Activated CD4-positive, alpha-beta T cell treated with anti-CD3 and anti-CD28 coated beads for 24 hours (primary cell): ENCODE data around the gene CHMP4B.

Experiments used
- DNase-seq, 2 donors: peaks; one replicate each; pipeline ENCODE4 v3.0.0-alpha.2; 2020; ENCODE audit warnings: low read depth in 2 of 2

The CHMP4B gene

DNA sequence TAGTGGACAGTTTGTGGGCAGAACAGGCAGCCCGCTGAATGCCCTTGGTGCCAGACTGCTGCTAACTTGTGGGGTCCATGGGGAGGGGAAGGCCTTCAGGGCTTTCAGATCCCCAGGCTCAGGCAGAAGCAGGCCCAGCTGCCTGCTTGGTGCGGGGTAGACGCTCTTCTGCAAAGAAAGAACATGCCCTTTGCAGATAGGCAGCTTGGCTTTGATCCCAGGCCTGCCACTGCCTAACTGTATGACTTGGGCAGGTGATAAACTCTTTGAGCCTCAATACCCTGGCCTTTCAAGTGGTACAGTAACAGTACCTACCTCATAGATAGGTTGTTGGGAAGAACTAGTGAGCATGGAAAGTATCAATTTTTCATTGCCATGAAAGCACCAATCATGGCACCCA, 28.4 kb downstream of the CHMP4B start:
- no peak for DNase-seq

DNA sequence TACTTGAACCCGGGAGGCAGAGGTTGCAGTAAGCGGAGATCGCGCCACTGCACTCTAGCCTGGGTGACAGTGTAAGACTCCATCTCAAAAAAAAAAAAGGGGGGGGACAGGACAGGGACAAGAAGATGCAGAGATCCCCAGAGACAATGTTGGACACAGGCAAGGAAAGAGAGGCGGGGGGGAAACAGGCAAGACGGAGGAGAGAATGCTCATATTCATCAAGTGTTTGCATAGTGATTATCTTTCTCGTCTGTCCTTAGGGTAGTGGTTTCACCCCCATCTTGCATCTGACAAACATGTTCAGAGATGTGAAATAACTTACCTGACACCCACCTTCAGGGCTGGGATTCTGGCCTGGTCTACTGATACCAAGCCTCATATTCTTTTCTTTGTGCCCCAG, 29.0 kb downstream of the CHMP4B start:
- no peak for DNase-seq

DNA sequence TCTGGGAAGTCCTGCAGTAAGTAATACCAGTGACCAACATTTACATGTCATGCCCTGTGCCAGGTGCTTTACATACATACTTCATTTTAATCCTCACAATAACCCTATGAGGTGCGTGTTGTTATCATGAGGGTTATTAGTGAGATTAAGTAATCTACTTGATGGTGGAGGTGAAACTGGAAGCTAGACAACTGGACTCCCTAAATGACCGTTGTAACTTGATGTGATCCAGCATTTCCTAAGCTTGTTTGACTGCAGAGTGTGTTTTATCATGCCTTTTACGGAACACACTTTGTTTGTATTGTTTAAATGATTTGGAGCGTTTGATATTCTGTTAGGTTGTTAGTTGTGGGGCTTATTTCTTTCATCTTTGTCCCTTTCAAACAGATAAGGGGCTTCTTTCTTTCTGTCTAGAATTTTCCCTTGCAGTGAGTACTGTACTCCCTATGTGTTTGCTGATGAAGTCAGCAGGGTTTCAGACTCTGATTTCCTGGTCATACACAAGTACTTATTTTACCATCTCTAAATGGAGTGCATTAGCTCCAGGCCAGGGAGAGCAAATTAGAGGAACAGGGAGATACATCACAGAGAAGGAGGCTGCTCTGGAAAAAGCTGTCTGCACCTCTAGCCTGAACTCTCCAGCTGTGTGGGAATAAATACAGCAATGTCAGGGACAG, 29.7 kb downstream of the CHMP4B start:
- DNase-seq, result no peak

DNA sequence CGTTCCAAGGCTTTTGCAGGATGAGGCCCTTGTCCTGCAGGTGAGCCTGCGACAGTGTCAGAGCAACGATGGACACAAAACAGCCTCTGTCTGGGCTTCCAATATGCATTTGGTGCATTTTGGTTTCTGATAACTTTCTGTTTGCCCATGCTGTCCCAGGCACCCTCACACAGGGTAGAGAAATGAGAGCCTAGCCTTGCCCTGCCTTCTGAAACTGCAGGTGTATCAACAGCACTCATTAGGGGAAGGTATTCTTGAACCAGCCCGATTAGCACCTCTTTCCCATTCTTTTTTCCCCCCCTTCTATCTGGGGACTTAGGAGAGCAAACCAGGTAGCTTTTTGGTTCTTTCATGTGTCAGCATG, 30.3 kb downstream of the CHMP4B start:
- DNase-seq, result no peak

DNA sequence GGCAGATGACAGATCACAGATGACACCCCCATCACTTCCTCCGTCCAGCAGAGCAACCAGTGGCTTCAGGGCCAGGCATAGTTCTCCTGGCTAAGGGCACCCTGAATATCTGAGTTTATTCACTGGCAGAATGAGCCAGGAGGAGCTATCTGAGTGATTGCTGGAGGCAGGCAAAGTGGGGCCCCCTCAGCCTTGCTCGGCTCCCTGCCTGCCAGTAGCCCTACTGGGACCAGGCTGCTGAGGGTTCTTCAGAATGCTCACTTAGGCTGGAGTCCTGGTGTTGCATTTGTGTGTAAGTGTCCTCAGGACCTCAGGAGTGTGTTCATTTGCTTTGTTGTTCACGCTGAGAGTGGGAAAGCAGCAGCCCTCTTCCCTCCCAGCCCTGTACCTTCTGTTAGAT, 31.2 kb downstream of the CHMP4B start:
- no peak for DNase-seq

DNA sequence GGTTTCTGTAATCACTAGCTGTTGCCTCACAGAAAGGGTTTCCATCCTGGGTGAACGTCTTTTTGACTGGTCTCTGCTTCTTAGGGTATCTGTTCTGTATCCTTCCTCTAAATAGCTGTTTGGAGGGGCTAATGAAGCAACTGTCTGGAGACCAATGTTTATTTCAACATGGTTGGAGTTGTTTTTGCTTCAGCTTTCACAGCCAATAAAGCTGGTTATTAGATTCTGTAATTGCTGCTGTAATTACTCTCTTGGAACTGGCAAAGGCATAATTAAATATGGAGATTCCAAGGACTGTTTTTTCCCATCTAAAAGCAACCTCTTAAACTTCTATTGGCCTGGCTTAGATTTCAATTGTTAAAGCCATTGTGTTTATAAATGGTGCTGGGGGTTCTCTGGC, 31.9 kb downstream of the CHMP4B start:
- DNase-seq, result no peak

DNA sequence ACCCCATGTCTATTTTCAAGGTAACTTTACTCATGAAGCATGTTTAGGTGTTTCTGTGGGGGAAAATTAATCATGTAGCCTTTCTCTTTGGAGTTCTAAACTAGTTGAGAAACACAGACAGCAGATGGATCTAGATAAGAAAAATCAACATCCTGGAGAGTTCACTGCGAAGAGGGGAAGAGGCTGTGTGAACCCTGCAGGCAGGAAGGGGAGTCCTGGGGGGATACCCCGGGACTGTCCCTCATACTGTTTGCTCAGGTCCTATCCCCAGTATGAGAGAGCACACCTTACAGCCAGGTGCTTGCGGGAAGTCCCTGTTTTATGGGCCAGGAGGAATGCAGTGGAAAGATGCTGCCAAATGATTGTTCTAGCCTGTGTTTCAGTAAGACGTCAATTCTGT, 32.7 kb downstream of the CHMP4B start:
- DNase-seq, result no peak

DNA sequence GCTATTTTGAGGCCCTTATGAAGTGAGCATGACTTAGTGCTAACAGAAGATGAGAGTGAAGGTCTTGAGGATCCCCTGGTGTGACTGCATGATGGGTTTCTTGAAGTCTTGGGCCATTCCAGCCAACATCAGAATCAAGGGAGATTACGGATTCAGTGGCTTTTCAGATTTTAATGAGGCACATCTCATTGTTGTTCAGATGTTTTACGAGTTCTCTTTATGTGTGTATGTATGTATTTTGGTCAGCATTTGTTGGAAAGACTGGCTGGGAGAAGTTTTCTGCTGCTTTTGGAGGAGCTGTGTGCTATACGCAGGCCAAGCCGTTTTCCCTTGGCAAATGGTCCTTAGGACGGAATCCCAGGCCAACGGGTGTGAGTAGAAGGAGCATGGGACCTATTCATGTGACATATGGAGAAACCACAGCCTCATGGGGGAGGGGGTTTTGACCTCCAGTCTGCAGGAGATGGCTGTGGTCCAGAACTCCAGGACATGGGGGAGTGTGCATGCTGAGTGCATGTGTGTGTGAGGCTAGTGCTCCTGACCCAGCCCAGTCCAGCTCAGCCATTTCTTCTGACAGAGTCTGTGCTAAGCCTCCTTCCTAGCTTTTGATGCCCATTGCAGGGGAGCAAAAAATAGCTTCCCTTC, 35.3 kb downstream of the CHMP4B start:
- DNase-seq, result no peak

DNA sequence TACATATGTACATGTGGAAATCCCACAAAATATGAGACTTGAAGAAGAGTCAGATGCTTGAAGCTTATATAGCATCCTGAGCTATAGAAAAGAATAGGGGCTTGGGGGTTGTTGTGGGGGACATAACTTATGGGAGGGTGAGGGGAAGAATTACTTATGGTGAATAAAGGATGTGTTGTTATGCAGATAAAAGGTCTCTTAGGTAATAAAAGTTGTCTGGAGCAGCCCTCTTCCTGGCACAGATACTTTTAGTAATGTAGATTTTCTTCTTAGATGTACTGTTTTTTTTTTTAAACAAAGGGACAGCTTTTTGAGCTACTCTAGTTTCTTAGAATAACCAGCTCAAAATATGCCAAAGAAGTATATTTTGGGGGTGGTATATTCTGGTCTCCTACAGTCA, 35.9 kb downstream of the CHMP4B start:
- DNase-seq, result no peak

DNA sequence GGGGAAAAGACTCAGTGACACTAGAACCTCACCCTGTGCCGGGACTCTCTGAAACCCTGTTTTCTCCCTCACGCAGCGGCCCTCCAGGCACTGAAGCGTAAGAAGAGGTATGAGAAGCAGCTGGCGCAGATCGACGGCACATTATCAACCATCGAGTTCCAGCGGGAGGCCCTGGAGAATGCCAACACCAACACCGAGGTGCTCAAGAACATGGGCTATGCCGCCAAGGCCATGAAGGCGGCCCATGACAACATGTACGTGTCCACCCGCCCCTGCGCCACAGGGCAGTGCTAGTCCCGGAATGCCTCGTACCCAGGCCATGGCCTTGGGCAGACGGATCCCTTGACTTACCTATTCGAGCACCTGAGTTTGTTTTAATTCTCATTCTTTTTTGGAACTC, 37.2 kb downstream of the CHMP4B start:
- DNase-seq, result no peak

DNA sequence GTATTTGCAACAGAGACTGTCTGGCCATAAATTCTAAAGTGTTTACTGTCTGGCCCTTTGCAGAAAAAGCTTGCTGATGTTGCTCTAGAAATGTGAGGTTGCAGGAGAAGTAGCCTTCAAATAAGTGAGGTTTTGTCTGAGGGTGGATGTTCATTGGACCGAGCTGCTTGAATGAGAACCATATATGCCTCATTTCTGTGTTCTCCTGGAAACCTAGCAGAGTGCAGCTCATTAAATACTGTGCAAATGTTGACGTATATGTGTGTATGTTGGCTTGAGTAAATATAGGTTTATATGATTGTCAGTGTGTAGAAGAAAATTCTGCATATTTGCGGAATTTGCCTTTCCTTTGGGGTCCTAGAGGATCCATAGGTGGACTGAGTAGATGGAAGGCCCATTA, 39.0 kb downstream of the CHMP4B start:
- DNase-seq, result no peak

DNA sequence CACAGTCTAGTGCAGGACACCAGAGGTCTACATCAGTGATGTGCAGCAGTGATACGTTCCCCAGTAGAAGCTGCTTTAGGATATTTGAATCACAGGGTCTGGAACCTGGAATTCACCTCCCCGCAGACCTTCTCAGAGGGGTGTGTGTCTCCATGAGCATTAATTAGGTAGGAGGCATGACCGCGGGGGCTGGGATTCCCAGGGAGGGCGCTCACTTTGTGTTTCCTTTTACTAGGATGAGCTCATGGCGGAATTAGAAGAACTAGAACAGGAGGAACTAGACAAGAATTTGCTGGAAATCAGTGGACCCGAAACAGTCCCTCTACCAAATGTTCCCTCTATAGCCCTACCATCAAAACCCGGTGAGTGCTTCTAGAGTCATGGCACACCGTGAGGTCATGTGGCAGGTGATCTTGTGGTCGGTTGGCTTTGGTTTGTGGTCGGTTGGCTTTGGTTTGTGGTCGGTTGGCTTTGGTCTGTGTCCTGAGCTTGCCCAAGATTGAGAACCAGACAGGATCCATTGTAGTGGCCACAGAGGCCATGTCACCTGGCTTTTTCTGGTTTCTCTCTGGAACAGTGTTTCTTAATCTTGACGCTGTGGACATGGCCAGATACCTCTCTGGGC, 40.8 kb downstream of the CHMP4B start:
- no peak for DNase-seq

DNA sequence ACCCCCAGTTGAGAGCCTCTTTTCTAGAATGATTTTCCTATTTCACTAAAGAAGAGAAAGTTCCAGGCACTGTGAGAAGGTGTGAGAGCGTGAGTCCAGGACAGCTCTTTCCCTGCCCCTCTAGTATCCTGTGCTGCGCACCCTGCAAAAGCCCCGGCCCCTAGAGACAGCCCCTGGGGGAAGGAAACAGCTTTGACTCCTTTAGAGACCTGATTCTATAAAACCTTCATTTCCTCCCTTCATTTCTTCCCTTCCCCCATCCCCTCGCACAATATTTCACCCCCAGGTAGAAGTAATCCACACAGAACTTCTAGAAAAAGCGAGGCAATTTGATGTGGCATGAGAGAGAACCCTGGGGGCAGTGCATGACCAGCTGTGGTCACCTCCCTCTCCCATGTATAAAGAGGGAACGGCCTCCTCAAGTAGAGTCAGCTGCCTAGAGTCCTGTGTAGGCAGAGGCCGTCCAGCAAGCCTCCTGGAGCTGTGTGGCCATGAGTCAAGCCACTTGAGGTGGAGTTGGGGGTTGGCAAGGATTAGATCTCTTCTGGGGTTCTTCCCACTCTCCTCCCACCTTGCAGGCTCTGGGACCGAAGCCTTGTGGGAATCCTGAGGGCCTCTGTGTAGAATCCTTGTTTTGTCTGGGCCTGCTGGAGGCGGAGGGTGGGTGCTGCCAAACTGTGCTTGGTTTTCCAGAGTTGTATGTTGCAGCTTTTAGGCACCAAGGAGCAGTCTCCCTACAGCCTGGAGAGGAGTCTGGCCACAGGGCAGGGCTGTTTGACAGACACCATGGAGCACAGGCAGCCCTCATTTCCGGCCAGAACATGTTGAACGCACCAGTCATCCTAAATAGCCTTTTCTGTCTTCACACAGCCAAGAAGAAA, 41.7 kb downstream of the CHMP4B start:
- no peak for DNase-seq

DNA sequence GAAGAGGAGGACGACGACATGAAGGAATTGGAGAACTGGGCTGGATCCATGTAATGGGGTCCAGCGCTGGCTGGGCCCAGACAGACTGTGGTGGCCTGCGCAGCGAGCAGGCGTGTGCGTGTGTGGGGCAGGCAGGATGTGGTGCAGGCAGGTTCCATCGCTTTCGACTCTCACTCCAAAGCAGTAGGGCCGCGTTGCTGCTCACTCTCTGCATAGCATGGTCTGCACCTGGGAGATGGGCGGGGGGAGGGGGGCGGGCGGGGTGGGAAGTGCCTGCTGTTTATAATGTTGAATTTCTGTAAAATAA, 42.3 kb downstream of the CHMP4B start:
- DNase-seq, result no peak

DNA sequence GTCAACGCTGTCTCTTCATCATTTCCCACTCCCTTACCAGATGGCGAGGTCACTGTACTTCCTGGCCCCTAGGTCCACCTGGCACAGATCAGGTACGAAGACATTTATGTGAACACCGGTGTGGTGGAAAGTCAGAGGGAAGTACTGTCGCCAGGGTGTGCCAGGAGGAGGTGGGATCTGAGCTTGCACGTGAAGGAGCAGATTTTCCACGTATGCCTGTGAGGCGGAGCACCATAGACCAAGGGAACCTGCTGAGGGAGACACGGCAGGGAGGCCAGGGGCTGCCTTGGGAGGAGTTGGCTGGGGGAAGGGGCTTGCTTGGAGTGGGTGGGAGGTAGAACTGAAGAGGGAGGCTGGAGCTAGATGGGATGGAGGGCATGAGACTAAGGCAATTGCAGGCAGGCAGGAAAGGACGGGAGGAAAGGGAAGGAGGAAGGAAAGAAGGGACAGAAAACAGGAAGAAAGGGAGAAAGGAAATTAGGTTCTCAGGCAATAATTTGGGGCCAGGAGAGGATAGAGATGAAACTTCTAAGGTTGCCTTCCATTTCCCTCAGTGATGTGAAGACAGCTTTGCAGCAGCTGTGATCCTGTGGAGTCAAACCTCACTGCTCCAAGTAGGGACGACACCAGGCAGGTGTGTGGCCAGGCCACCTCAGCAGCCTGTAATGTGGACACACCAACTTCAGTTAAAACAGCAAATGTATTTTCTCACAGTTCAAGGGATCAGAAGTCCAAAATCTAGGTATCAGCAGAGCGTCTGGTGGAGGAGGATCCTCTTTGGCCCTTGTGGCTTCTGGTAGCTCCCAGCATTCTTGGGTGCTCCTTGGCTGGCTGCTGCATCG, 46.8 kb downstream of the CHMP4B start:
- no peak for DNase-seq

DNA sequence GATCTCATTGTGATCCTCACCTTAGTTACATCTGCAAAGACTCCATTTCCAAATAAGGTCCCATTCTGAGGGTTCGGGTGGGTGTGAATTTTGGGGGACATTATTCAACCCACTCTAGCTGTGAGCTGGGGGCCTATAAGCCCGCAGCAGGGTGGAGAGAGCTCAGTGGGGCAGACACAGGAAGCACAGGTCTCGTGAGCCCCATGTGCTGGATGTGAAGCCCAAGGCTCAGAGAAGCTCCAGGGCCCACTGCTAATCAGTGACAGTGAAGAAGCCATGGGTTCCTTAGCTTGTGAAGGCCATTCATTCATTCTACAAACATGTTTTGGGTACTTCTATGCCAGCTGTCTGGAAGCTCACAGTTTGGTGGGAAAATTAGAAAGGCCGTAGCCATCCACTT, 47.5 kb downstream of the CHMP4B start:
- no peak for DNase-seq

DNA sequence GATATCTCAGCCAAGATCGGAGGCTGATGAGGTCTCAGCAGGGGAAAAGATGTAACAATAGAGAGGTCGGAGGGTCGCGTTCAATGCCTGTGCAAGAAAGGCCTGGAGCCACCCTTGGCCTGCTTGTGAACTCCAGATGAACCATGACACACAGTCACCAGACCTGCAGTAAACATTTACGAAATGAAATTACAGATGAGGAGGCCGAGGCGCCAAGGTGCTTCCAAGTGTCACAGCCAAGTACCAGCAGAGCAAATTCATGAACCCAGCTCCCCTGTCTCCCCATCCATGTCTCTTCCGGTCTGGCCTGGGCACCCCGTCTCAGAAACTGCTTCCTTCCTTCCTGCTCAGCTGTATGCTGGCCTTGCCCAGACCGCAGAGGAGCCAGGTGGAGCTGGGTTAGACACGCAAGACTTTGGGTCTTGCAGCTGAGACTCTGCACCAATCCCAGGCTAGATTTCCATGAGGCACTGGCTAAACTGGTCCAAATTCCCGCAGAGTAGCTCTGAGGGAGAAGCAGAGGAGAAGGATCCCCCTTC, 48.1 kb downstream of the CHMP4B start:
- no peak for DNase-seq

DNA sequence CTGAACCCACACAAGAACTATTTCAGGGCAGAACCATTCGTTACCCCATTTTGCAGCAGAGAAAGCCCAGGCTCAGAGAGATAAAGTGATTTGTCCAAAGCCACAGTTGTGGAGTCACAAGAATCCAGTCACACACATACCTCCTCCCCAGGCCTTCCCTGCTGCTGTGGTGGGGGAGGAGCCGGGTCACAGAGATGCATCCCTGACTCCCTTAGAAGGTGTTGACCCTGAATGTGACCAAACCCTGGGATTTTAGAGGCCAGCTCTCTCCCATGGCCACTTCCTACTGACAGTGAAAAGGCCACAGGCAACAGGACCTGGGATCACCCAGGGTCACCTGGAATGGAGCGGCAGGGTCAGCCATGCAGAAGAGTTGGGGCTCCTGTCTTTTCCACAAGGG, 48.6 kb downstream of the CHMP4B start:
- no peak for DNase-seq

DNA sequence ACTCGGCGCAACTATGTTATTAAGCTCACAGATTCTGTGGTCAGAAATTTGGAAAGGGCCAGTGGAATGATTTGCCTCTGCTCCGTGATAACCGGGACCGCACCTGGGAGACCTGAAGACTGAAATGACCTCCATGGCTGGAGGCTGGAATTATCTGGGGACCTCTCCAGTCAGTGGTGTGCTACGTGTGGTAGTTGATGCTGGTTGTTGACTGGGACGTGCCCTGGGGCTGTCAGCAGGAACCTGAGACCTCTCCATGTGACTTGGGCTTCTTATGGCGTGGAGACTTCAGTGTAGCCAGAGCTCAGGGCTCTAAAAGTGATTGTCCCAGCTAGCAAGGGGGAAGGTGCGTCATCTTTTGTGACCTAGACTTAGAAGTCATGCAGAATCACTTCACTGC, 50.3 kb downstream of the CHMP4B start:
- no peak for DNase-seq

DNA sequence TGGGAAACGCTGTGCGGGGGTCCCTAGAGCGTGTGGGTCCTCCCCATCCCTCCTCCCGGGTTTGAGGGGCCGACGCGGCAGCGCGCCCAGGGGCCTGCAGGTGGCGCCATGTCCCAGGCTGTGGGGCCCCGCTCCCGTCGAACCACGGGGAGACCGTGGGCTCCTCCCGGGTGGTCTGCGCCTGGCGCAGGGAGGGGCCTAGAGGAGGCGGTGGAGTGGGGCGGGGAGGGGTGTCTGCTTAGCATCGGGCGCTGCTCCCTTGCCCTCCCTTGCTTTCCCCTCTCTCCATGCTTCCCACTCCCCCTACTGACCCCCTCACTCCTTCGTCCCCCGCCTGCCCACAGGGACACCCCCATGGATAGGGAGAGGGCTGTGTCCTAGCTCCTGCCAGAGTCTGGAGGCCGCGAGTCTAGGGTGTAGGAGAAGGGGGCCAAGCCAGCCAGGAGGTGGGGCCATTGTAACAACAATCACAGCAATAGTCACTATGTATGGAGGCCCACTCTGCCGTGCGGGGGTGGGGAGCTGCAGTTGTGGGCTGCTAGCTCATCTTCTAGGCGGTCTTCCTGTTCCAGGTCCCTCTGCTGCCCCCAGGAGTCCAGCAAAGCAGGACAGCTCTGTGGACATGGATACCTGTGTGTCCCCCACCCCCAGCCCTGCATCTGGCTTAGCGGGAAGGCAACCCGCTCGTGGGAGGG, 51.7 kb downstream of the CHMP4B start:
- peak; percentile 18 to 28 for DNase-seq
